HG02981 (cell line): Measurements from ENCODE around the gene ADAM21.
"Not testable (repeated sequence)": the region's sequence is repeated elsewhere in the genome, so short reads cannot be mapped to it uniquely, and the experiment has no call there.

Experiments
- ATAC-seq: cut with Tn5 transposase; IDR thresholded peaks from one replicate; pipeline ENCODE4 v1.9.1; 2021; ENCODE audit warnings: mild to moderate bottlenecking, moderate library complexity; ENCODE audit not compliant: unreplicated experiment

Gene ADAM21

DNA sequence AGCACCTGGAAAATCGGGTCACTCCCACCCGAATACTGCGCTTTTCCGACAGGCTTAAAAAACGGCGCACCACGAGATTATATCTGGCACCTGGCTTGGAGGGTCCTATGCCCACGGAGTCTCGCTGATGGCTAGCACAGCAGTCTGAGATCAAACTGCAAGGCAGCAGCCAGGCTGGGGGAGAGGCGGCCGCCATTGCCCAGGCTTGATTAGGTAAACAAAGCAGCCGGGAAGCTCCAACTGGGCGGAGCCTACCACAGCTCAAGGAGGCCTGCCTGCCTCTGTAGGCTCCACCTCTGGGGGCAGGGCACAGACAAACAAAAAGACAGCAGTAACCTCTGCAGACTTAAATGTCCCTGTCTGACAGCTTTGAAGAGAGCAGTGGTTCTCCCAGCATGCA, 23.5 kb downstream of the ADAM21 start:
- ATAC-seq, result not testable (repeated sequence)

DNA sequence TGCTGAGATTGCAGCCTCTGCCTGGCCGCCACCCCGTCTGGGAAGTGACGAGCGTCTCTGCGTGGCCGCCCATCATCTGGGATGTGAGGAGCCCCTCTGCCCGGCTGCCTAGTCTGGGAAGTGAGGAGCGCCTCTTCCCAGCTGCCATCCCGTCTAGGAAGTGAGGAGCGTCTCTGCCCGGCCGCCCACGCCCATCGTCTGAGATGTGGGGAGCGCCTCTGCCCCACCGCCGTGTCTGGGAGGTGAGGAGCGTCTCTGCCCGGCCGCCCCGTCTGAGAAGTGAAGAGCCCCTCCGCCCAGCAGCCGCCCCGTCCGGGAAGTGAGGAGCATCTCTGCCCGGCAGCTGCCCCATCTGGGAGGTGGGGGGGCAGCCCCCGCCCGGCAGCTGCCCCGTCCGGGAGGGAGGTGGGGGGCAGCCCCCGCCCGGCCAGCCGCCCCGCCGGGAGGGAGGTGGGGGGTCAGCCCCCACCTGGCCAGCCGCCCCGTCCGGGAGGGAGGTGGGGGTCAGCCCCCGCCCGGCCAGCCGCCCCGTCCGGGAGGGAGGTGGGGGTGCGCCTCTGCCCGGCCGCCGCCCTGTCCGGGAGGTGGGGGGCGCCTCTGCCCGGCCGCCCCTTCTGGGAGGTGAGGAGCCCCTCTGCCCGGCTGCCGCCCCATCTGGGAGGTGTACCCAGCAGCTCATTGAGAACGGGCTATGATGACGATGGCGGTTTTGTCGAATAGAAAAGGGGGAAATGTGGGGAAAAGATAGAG, 25.6 kb downstream of the ADAM21 start:
- not testable (repeated sequence) for ATAC-seq

DNA sequence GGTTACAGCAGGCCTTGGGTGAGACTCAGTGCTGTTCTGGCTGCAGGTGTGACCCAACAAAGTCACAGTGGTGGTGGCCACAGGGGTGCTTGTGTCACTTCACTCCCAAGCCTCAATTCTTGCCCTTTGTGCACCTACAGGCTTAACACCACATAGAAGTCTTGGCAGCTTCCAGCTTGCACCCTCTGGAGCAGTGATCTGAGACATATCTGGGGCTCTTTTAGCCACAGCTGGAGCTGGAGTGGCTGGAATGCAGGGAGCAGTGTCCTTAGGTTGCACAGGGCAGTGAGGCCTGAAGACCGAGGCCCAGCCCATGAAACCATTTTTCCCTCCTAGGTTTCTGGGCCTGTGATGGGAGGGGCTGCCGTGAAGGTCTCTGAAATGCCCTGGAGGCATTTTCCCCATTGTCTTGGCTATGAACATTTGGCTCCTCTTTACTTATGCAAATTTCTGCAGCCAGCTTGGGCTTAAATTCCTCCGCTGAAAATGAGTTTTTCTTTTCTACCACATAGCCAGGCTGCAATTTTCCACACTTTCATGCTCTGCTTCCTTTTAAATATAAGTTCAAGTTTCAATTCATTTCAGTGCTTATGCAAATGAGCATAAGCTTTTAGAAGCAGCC, 37.7 kb downstream of the ADAM21 start:
- ATAC-seq, result no peak

DNA sequence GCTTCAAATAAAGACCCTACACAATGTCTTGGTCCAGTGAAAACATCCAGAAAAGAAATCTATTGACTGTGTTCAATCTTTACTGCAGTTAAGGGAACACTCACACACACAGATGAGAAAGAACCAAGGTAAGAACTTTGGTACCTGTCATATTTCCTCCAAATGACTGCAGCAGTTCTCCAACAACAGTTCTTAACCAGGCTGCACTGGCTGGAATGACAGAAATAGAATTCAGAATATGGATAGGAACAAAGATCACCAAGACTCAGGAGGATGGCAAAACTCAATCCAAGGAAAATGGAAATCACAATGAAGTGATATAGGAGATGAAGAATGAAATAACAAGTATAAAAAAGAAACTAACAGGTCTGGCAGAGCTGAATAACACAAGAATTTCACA, 46.2 kb downstream of the ADAM21 start:
- ATAC-seq, result no peak
